Measurements from ENCODE around the gene COL11A1.

Gene COL11A1

DNA sequence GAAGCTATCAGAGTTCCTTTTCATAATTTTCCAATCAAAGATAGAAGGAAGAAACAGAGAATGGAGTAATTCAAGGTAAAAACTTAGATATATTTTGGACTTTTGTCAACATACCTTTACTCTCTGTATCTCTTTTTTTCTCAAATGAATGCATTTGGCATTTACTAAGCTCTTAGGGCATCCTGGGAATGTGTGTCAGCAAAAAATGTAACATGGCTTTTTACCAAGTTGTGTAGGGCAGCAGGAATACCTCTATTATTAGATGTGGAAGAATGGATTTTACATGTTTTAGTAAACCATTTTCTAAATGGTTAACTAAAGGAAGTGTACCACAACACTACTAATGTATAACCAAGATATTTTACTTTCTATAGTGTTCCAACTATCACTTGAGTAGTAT, 4.2 kb upstream of the COL11A1 start:
- Histone ChIP-seq H3K27me3 (ENCODE audit: insufficient read depth, low read length, poor library complexity) (no peaks in the 10 kb centered on the region), H3K56ac (ENCODE audit: low read length) (no peak overlapping the region), H3K27ac (ENCODE audit: low read depth, low read length) (no peak overlapping the region), H3K4ac (ENCODE audit: low read depth, low read length) (no peak overlapping the region), H2BK120ac (ENCODE audit: low read depth, low read length) (no peak overlapping the region), H3K18ac (ENCODE audit: low read length) (no peak overlapping the region), H3K23ac (ENCODE audit: low read length) (no peak overlapping the region), H4K5ac (ENCODE audit: low read length) (no peak overlapping the region), H2AK5ac (ENCODE audit: low read length) (no peak overlapping the region), H3K36me3 (ENCODE audit: control insufficient read depth, insufficient read depth, low read length) (no peaks in the 10 kb centered on the region), H3K79me2 (ENCODE audit: control insufficient read depth, insufficient read depth, low read length) (no peaks in the 10 kb centered on the region), H3K4me3 (ENCODE audit: low read length) (no peak overlapping the region), H3K4me1 (ENCODE audit: control insufficient read depth, low read depth, low read length) (no peaks in the 10 kb centered on the region), H2BK5ac (ENCODE audit: low read length) (no peak overlapping the region), H3K9ac (ENCODE audit: low read length) (no peak overlapping the region), H3K4me2 (ENCODE audit: low read length) (no peak overlapping the region), H2BK15ac (replicated peaks; ENCODE audit: low read depth) (no peak overlapping the region), H3K79me1 (ENCODE audit: low read length) (no peaks in the 10 kb centered on the region), H4K8ac (ENCODE audit: low read depth, low read length) (no peak overlapping the region)
- no peak for DNase-seq

DNA sequence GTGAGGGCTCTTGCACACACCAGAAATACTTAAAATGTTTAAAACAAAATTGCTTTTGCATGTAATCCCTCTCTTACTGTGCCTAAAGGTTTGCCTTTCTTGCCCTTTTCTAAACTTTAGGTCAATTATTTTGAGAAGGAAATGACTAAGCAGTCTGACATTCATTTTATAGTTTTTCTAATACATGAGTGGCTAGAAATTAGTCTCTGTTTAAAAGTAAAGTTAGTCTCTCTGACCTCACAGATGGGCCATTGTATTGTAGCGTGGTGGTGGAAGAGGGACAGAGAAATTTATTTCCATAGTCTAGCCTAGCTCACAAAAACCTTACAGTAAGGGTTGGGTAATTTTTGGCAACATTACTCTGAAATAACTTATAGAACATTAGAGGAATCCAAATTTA, 3.6 kb upstream of the COL11A1 start:
- H3K4me3 ChIP-seq (ENCODE audit: low read length), result no peak overlapping the region
- no peaks in the 10 kb centered on the region for H3K79me2 ChIP-seq (ENCODE audit: control insufficient read depth, insufficient read depth, low read length)
- no peak overlapping the region for H3K4me2 ChIP-seq (ENCODE audit: low read length)
- no peaks in the 10 kb centered on the region for H3K79me1 ChIP-seq (ENCODE audit: low read length)
- H2BK5ac ChIP-seq (ENCODE audit: low read length), result no peak overlapping the region
- H4K8ac ChIP-seq (ENCODE audit: low read depth, low read length), result no peak overlapping the region
- H3K27me3 ChIP-seq (ENCODE audit: insufficient read depth, low read length, poor library complexity), result no peaks in the 10 kb centered on the region
- H4K5ac ChIP-seq (ENCODE audit: low read length), result no peak overlapping the region
- H3K4ac ChIP-seq (ENCODE audit: low read depth, low read length), result no peak overlapping the region
- no CpG with 5 or more reads among the region's 1 CpG for WGBS (ENCODE audit: extremely low coverage, insufficient coverage, low lambda C conversion rate)
- no peak overlapping the region for H2BK15ac ChIP-seq (replicated peaks; ENCODE audit: low read depth)
- H3K23ac ChIP-seq (ENCODE audit: low read length), result no peak overlapping the region
- H2BK120ac ChIP-seq (ENCODE audit: low read depth, low read length), result no peak overlapping the region
- H2AK5ac ChIP-seq (ENCODE audit: low read length), result no peak overlapping the region
- no peak overlapping the region for H3K18ac ChIP-seq (ENCODE audit: low read length)
- H3K56ac ChIP-seq (ENCODE audit: low read length), result no peak overlapping the region
- no peak for DNase-seq
- no peak overlapping the region for H3K9ac ChIP-seq (ENCODE audit: low read length)
- no peak overlapping the region for H3K27ac ChIP-seq (ENCODE audit: low read depth, low read length)
- H3K4me1 ChIP-seq (ENCODE audit: control insufficient read depth, low read depth, low read length), result no peaks in the 10 kb centered on the region
- H3K36me3 ChIP-seq (ENCODE audit: control insufficient read depth, insufficient read depth, low read length), result no peaks in the 10 kb centered on the region

DNA sequence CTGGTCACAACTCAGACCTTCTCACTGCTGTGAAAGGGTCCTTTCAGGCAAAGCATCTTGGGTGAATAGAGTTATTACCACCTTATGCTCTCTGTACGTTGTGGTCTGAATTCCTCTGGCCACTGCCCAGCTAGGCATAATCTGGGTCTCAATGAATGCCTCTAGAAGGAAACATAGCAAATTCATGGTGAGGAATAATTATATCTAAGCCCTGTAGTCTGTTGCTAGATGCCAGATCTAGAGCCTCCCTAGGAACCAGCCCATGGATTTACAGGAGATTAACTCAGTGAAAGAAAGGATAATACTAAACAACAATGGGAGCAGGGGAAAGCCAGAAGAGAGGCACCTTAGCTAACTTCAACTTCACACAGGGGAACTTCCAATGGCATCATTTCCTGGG, 2.4 kb upstream of the COL11A1 start:
- Histone ChIP-seq H3K9ac (ENCODE audit: low read length) (no peak overlapping the region), H2AK5ac (ENCODE audit: low read length) (no peak overlapping the region), H2BK5ac (ENCODE audit: low read length) (no peak overlapping the region), H3K4me1 (ENCODE audit: control insufficient read depth, low read depth, low read length) (no peaks in the 10 kb centered on the region), H3K79me2 (ENCODE audit: control insufficient read depth, insufficient read depth, low read length) (no peaks in the 10 kb centered on the region), H3K23ac (ENCODE audit: low read length) (no peak overlapping the region), H3K56ac (ENCODE audit: low read length) (no peak overlapping the region), H3K27ac (ENCODE audit: low read depth, low read length) (no peak overlapping the region), H2BK15ac (replicated peaks; ENCODE audit: low read depth) (no peak overlapping the region), H4K5ac (ENCODE audit: low read length) (no peak overlapping the region), H3K18ac (ENCODE audit: low read length) (no peak overlapping the region), H3K4me2 (ENCODE audit: low read length) (no peak overlapping the region), H3K4ac (ENCODE audit: low read depth, low read length) (no peak overlapping the region), H3K4me3 (ENCODE audit: low read length) (no peak overlapping the region), H3K36me3 (ENCODE audit: control insufficient read depth, insufficient read depth, low read length) (no peaks in the 10 kb centered on the region), H2BK120ac (ENCODE audit: low read depth, low read length) (no peak overlapping the region), H3K79me1 (ENCODE audit: low read length) (no peaks in the 10 kb centered on the region), H4K8ac (ENCODE audit: low read depth, low read length) (no peak overlapping the region), H3K27me3 (ENCODE audit: insufficient read depth, low read length, poor library complexity) (no peaks in the 10 kb centered on the region)
- no peak for DNase-seq
- WGBS (ENCODE audit: extremely low coverage, insufficient coverage, low lambda C conversion rate), result no CpG with 5 or more reads among the region's 1 CpG

DNA sequence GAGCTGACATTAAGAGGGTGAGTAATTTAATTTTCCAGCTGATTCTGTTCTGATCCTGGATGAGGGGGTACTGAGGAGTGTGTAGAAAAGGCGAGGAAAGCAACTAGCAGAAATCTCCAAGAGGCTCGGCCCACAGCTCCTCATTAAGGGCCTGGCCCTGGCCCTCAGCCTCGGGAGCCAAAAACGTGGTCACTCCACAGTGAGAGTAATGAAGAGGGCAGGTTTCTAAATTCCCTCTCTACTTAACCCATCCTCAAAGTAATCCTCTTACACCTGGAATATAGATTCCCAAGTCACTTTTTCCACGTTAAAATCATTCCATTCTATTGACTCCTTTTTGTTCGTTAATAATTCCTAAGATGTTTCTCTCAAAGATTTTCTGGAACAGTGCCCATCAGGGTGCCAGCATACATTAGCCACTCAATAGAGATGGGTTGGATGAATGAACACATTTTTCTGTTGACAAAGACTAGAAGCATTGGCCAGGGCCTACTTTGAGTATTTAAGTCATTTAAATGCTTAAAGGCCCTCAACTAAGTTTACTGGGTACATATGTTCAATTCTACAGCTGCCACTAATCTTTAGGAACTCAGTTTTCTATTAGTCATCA, 1.1 kb upstream of the COL11A1 start:
- H3K4me3 ChIP-seq (ENCODE audit: low read length), result no peak overlapping the region
- H2AK5ac ChIP-seq (ENCODE audit: low read length), result no peak overlapping the region
- peak overlapping the region; percentile 8 for H3K4me2 ChIP-seq (ENCODE audit: low read length)
- no peak overlapping the region for H3K18ac ChIP-seq (ENCODE audit: low read length)
- no peak overlapping the region for H3K27ac ChIP-seq (ENCODE audit: low read depth, low read length)
- no peaks in the 10 kb centered on the region for H3K27me3 ChIP-seq (ENCODE audit: insufficient read depth, low read length, poor library complexity)
- H3K36me3 ChIP-seq (ENCODE audit: control insufficient read depth, insufficient read depth, low read length), result no peaks in the 10 kb centered on the region
- H2BK5ac ChIP-seq (ENCODE audit: low read length), result no peak overlapping the region
- H3K9ac ChIP-seq (ENCODE audit: low read length), result peak overlapping the region; percentile 76
- H4K8ac ChIP-seq (ENCODE audit: low read depth, low read length), result no peak overlapping the region
- peak overlapping the region; percentile 79 for H3K56ac ChIP-seq (ENCODE audit: low read length)
- H3K23ac ChIP-seq (ENCODE audit: low read length), result no peak overlapping the region
- H2BK15ac ChIP-seq (replicated peaks; ENCODE audit: low read depth), result no peak overlapping the region
- no peak overlapping the region for H4K5ac ChIP-seq (ENCODE audit: low read length)
- peak; percentile 26 for DNase-seq
- H3K79me1 ChIP-seq (ENCODE audit: low read length), result no peaks in the 10 kb centered on the region
- H3K79me2 ChIP-seq (ENCODE audit: control insufficient read depth, insufficient read depth, low read length), result no peaks in the 10 kb centered on the region
- no CpG with 5 or more reads among the region's 6 CpGs for WGBS (ENCODE audit: extremely low coverage, insufficient coverage, low lambda C conversion rate)
- no peaks in the 10 kb centered on the region for H3K4me1 ChIP-seq (ENCODE audit: control insufficient read depth, low read depth, low read length)
- no peak overlapping the region for H3K4ac ChIP-seq (ENCODE audit: low read depth, low read length)
- H2BK120ac ChIP-seq (ENCODE audit: low read depth, low read length), result no peak overlapping the region

DNA sequence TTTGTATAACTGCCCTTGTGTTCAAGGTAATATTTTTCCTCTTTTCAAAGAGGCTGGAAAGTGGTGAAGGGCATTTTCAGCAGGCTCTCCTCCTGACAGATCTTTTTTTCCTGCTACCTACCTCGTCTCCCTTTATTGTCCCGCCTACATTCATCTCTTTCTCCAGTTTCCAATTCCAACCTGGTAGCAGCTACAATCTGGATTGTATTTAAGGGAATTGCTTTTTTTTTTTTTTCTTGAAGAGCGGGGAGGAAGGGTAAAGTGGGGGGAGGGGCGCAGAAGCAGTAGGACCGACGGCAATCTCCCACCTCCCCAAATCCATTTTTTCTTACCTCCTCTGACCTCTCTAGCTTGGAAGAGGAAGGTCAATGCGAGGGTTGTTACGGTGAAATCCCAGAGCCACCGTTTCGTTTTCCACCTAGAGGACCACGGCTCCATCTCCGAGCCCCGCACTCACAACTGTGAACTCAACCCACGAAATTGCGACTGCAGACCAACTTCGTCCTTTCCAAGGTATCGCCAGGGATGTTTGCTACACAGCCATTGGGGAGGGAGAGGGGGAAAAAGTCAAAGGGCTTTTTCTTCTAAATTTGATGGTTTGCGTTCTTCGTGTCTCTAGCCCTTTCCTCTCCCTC, 464 bp downstream of the COL11A1 start:
- Histone ChIP-seq H3K18ac (ENCODE audit: low read length) (peak overlapping the region; percentile 56), H3K36me3 (ENCODE audit: control insufficient read depth, insufficient read depth, low read length) (no peaks in the 10 kb centered on the region), H2AK5ac (ENCODE audit: low read length) (no peak overlapping the region), H3K27ac (ENCODE audit: low read depth, low read length) (peak overlapping the region; percentile 56), H2BK5ac (ENCODE audit: low read length) (no peak overlapping the region), H3K79me2 (ENCODE audit: control insufficient read depth, insufficient read depth, low read length) (no peaks in the 10 kb centered on the region), H4K8ac (ENCODE audit: low read depth, low read length) (no peak overlapping the region), H3K4me3 (ENCODE audit: low read length) (peak overlapping the region; percentile 82), H2BK120ac (ENCODE audit: low read depth, low read length) (no peak overlapping the region), H3K56ac (ENCODE audit: low read length) (peak overlapping the region; percentile 89), H4K5ac (ENCODE audit: low read length) (no peak overlapping the region), H3K23ac (ENCODE audit: low read length) (no peak overlapping the region), H3K79me1 (ENCODE audit: low read length) (no peaks in the 10 kb centered on the region), H3K4ac (ENCODE audit: low read depth, low read length) (no peak overlapping the region), H3K4me1 (ENCODE audit: control insufficient read depth, low read depth, low read length) (no peaks in the 10 kb centered on the region), H3K27me3 (ENCODE audit: insufficient read depth, low read length, poor library complexity) (no peaks in the 10 kb centered on the region), H3K9ac (ENCODE audit: low read length) (peak overlapping the region; percentile 81), H3K4me2 (ENCODE audit: low read length) (peak overlapping the region; percentile 80), H2BK15ac (replicated peaks; ENCODE audit: low read depth) (no peak overlapping the region)
- WGBS (ENCODE audit: extremely low coverage, insufficient coverage, low lambda C conversion rate), result no CpG with 5 or more reads among the region's 19 CpGs
- peak; percentile 55 for DNase-seq

Data from mesendoderm (in vitro differentiated cells).